Gastrocnemius medialis (tissue), 4 donors: ENCODE measurements around the gene GNAO1. TPM values are rescaled to one million over a fixed set of nuclear protein-coding genes. Genes with fewer than 3 reads are reported as not detected.

Source experiments
- ATAC-seq, 2 donors: fragments of 150-250 bp; one replicate each; pipeline ENCODE4 v1.9.1; 2016
- DNase-seq, 2 donors: peaks; one replicate each; pipeline ENCODE4 v3.0.0-alpha.2; 2019
- H3K27ac ChIP-seq, 4 donors: fragments of 200-600 bp; sonication (generic); 1 replicate in 1 of 4; 2 replicates in 3 of 4; pipeline ENCODE4 v1.5.1; 2016 to 2018; ENCODE audit warnings: mild to moderate bottlenecking in 2 of 4, moderate library complexity in 1 of 4
- H3K27me3 ChIP-seq, 3 donors: fragments of 200-600 bp; sonication (generic) in 2 of 3; 1 replicate in 1 of 3; 2 replicates in 2 of 3; pipeline versions ENCODE4 v1.5.1 to v1.6.0; 2016 to 2019; ENCODE audit warnings: mild to moderate bottlenecking in 1 of 3, moderate library complexity in 1 of 3
- H3K36me3 ChIP-seq, 2 donors: fragments of 200-600 bp; sonication (generic) in 1 of 2; one replicate each; pipeline ENCODE4 v1.5.1; 2017 to 2018
- H3K4me1 ChIP-seq, 2 donors: fragments of 200-600 bp; sonication (generic) in 1 of 2; one replicate each; pipeline ENCODE4 v1.5.1; 2016 to 2017; ENCODE audit warnings: mild to moderate bottlenecking in 2 of 2
- H3K4me3 ChIP-seq, 4 donors: fragments of 200-600 bp; sonication (generic) in 3 of 4; 1 replicate in 1 of 4; 2 replicates in 3 of 4; pipeline ENCODE4 v1.5.1; 2016 to 2019; ENCODE audit warnings: mild to moderate bottlenecking in 2 of 4
- H3K9me3 ChIP-seq, 3 donors: fragments of 200-600 bp; sonication (generic) in 2 of 3; 1 replicate in 1 of 3; 2 replicates in 2 of 3; pipeline ENCODE4 v1.5.1; 2016 to 2019
- POLR2A ChIP-seq, 2 donors: fragments of 450-650 bp; IDR thresholded peaks; one replicate each; pipeline ENCODE4 v1.6.1; 2017; ENCODE audit warnings: antibody characterized with exemption in 2 of 2, mild to moderate bottlenecking in 2 of 2, moderate library complexity in 2 of 2
- in situ Hi-C, 4 donors: fragments of 200-750 bp; cut with MboI; loops; one replicate each; pipeline versions ENCODE4 v1.15.0 to v1.8.0; 2017; ENCODE audit warnings: low sequenced_read_pairs in 4 of 4
- intact Hi-C: fragments of 100-400 bp; cut with DNase I; formaldehyde crosslinking; loops from one replicate; pipeline ENCODE4 v1.15.1; 2023; ENCODE audit warnings: low total_unique reads
- total RNA-seq, 4 donors: library from RNA; depleted of rRNA; stranded (reverse); fragments of >200 nt; gene quantifications; one replicate each; pipeline versions ENCODE4 v1.1.0 to v1.2.3, GENCODE V29; 2016
- TF ChIP-seq, protein P1 (sequence below), 5 experiments: fragments of 450-650 bp in 3 of 5; fragments of 200-600 bp in 2 of 5; sonication (generic) in 2 of 5; IDR thresholded peaks in 4 of 5; conservative IDR thresholded peaks in 1 of 5; 1 replicate in 4 of 5; 2 replicates in 1 of 5; pipeline ENCODE4 v1.5.1; 2016 to 2019; ENCODE audit warnings: antibody characterized with exemption in 5 of 5, mild to moderate bottlenecking in 3 of 5, moderate library complexity in 3 of 5

Gene GNAO1
- total RNA-seq, 4 donors from 2014 or later: 0.25 to 2.0 (median 0.79) TPM

DNA sequence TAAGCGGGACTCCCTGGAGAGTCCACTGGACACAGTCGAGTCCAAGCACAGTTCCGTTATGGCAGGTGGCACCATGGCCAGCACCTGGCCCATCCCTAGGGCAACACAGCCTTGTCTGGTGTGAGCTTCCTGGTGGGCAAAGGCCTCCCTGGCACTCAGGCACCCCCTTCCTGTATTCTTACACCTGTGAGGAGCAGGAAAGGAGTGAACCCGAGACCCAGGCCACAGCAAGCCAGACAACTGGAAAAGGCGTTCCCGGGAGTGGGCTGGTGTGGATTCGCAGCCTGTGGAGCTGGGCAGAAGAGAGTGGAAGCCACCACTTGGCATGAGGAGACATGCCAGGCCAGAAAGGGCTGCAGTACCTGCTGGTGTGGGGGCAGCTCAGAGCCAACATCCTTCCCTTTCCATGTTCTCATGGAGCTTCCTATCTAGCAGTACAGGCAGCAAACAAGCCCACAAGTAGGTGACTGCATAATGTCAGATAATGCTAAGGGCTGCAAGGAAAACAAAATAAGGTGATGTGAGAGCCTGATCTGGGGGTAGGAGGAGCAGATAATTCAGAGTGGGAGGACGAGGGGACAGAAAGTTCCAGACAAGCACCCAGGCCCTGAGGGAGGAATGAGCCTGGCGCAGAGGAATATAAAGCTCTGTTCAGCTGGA is 87.0 kb downstream of the GNAO1 start:
- no peaks in the 10 kb centered on the region for H3K9me3 ChIP-seq
- ATAC-seq (no peak), DNase-seq (no peak)
- no peaks in the 10 kb centered on the region for H3K27me3 ChIP-seq
- in situ Hi-C loops: no loop called here
- no peaks in the 10 kb centered on the region for H3K4me1 ChIP-seq
- TF ChIP-seq, protein P1, sequence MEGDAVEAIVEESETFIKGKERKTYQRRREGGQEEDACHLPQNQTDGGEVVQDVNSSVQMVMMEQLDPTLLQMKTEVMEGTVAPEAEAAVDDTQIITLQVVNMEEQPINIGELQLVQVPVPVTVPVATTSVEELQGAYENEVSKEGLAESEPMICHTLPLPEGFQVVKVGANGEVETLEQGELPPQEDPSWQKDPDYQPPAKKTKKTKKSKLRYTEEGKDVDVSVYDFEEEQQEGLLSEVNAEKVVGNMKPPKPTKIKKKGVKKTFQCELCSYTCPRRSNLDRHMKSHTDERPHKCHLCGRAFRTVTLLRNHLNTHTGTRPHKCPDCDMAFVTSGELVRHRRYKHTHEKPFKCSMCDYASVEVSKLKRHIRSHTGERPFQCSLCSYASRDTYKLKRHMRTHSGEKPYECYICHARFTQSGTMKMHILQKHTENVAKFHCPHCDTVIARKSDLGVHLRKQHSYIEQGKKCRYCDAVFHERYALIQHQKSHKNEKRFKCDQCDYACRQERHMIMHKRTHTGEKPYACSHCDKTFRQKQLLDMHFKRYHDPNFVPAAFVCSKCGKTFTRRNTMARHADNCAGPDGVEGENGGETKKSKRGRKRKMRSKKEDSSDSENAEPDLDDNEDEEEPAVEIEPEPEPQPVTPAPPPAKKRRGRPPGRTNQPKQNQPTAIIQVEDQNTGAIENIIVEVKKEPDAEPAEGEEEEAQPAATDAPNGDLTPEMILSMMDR (IDR thresholded peaks at IDR 0.05 in 4 of 5, conservative IDR thresholded peaks at IDR 0.05 in 1 of 5): no peak
- TF ChIP-seq POLR2A (IDR thresholded peaks at IDR 0.05): no peak
- no peak overlapping the region for H3K27ac ChIP-seq
- no peaks in the 10 kb centered on the region for H3K36me3 ChIP-seq
- intact Hi-C loops: no loop called here
- no peak overlapping the region for H3K4me3 ChIP-seq

DNA sequence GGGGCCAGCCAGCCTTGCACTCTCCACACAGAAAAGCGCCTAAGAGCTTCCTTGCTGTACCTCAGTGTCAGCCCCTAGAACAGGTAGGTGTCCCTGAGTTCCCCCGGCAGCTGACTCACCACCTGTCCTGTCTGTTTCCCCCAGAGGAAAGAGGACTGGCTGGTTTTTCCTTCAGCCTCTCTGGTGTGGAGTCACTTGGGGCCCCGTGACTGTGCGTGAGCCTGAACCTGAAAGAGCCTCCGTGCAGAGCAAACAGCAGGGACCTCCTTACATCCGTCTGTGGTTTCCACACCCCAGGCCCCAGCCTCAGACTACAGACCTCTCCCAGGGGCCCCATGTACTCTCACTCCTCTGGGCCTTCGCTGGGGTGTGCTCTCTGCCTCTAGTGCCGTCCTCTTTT is 87.8 kb downstream of the GNAO1 start:
- TF ChIP-seq, protein P1 (IDR thresholded peaks at IDR 0.05 in 4 of 5, conservative IDR thresholded peaks at IDR 0.05 in 1 of 5): no peak
- no peak for TF ChIP-seq POLR2A (IDR thresholded peaks at IDR 0.05)
- ATAC-seq (no peak), DNase-seq (no peak)
- Histone ChIP-seq H3K36me3 (no peaks in the 10 kb centered on the region), H3K9me3 (no peaks in the 10 kb centered on the region), H3K4me3 (no peak overlapping the region), H3K27ac (no peak overlapping the region), H3K4me1 (no peaks in the 10 kb centered on the region), H3K27me3 (no peaks in the 10 kb centered on the region)
- intact Hi-C loops (no loop called here), in situ Hi-C loops (no loop called here)

DNA sequence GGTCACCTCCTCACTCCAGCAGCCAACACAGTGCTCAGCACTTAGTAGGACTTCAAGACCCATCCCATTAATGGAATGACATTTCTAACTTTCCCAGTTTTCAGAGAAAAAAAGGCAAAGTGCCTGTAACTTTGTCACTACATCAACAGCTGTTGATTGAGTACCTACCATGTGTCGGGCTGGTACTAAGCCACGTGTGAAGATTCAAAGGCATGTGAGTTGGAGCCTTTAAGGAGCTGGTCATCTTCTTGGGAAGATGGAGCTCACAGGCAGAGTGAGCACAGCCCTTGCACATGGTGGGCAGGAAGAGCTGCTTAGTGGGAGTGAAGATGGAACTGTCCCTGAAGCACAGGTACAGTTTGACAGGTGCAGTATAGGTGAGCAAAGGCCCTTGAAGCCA is 88.6 kb downstream of the GNAO1 start:
- ATAC-seq: no peak
- DNase-seq: no peak
- Histone ChIP-seq H3K4me1 (no peaks in the 10 kb centered on the region), H3K4me3 (no peak overlapping the region), H3K27me3 (no peaks in the 10 kb centered on the region), H3K36me3 (no peaks in the 10 kb centered on the region), H3K9me3 (no peaks in the 10 kb centered on the region), H3K27ac (no peak overlapping the region)
- TF ChIP-seq, protein P1 (IDR thresholded peaks at IDR 0.05 in 4 of 5, conservative IDR thresholded peaks at IDR 0.05 in 1 of 5): no peak
- TF ChIP-seq POLR2A (IDR thresholded peaks at IDR 0.05): no peak
- in situ Hi-C loops: no loop called here
- intact Hi-C loops: no loop called here

DNA sequence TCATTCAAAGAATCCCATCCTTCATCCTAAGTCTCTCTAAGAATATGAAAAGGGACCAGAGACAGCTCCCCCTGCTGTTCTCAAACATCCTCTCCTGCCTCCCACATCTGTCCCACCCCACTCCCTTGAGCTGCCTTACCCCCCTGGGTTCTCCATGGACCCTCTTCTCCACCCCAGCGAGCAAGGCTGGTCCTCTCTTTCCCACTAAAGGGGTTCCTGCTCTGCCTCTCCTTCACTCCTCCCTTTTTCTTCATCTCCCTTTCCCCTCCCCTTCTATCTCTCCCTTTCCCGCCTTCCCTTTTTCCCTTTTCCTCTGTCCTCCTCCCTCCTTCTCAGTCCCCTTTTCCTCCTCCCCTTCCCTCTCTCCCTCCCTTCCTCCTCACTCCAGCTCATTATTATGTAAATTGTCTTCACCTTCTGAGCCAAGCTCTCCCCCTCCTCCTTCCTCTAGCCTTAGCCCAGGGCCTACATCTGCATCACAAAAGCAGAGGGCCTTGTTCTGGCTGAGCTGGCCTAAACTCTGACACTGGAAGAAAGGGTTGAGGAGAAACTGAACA is 90.0 kb downstream of the GNAO1 start:
- intact Hi-C loops (no loop called here), in situ Hi-C loops (no loop called here)
- Histone ChIP-seq H3K4me3 (no peak overlapping the region), H3K27ac (no peak overlapping the region), H3K36me3 (no peaks in the 10 kb centered on the region), H3K27me3 (no peaks in the 10 kb centered on the region), H3K4me1 (no peaks in the 10 kb centered on the region), H3K9me3 (no peaks in the 10 kb centered on the region)
- ATAC-seq: no peak
- DNase-seq: no peak
- TF ChIP-seq POLR2A (IDR thresholded peaks at IDR 0.05): no peak
- TF ChIP-seq, protein P1 (IDR thresholded peaks at IDR 0.05 in 4 of 5, conservative IDR thresholded peaks at IDR 0.05 in 1 of 5): no peak
